ENCODE measurements around the gene ZNF565.

DNA sequence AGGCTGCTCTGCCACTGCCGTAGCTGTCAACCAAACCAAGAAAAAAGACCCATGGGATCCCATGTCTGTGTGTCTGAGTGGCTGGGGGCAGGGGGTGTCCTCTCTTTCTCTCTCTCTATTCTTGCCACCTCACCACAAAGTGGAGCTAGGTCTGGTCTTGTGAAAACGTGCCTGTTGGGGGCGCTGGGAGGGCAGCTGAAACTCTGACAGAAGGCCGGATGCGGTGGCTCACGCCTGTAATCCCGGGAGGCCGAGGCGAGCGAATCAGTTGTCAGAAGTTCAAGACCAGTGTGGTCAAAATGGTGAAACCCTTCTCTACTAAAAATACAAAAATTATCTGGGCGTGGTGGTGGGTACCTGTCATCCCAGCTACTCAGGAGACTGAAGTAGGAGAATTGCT is 29.6 kb upstream of the ZNF565 start:
- TF ChIP-seq, protein P1, sequence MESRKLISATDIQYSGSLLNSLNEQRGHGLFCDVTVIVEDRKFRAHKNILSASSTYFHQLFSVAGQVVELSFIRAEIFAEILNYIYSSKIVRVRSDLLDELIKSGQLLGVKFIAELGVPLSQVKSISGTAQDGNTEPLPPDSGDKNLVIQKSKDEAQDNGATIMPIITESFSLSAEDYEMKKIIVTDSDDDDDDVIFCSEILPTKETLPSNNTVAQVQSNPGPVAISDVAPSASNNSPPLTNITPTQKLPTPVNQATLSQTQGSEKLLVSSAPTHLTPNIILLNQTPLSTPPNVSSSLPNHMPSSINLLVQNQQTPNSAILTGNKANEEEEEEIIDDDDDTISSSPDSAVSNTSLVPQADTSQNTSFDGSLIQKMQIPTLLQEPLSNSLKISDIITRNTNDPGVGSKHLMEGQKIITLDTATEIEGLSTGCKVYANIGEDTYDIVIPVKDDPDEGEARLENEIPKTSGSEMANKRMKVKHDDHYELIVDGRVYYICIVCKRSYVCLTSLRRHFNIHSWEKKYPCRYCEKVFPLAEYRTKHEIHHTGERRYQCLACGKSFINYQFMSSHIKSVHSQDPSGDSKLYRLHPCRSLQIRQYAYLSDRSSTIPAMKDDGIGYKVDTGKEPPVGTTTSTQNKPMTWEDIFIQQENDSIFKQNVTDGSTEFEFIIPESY (IDR thresholded peaks at IDR 0.05; ENCODE audit: extremely low read depth, insufficient replicate concordance, low read length) = no peak
- no peak for TF ChIP-seq JUND (IDR thresholded peaks at IDR 0.05)
- TF ChIP-seq, protein P2, sequence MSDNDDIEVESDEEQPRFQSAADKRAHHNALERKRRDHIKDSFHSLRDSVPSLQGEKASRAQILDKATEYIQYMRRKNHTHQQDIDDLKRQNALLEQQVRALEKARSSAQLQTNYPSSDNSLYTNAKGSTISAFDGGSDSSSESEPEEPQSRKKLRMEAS (IDR thresholded peaks at IDR 0.05) = no peak
- TF ChIP-seq YY1 (IDR thresholded peaks at IDR 0.05; ENCODE audit: extremely low read depth, insufficient replicate concordance, low read depth, low read length) = no peak
- no peak for TF ChIP-seq EZH2phosphoT487 (IDR thresholded peaks at IDR 0.05; ENCODE audit: borderline replicate concordance)
- TF ChIP-seq, protein P3, sequence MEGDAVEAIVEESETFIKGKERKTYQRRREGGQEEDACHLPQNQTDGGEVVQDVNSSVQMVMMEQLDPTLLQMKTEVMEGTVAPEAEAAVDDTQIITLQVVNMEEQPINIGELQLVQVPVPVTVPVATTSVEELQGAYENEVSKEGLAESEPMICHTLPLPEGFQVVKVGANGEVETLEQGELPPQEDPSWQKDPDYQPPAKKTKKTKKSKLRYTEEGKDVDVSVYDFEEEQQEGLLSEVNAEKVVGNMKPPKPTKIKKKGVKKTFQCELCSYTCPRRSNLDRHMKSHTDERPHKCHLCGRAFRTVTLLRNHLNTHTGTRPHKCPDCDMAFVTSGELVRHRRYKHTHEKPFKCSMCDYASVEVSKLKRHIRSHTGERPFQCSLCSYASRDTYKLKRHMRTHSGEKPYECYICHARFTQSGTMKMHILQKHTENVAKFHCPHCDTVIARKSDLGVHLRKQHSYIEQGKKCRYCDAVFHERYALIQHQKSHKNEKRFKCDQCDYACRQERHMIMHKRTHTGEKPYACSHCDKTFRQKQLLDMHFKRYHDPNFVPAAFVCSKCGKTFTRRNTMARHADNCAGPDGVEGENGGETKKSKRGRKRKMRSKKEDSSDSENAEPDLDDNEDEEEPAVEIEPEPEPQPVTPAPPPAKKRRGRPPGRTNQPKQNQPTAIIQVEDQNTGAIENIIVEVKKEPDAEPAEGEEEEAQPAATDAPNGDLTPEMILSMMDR (IDR thresholded peaks at IDR 0.05 in 2 of 3, conservative IDR thresholded peaks at IDR 0.05 in 1 of 3; ENCODE audit: borderline replicate concordance in 1 of 3, insufficient read depth in 1 of 3, low read depth in 2 of 3, low read length in 2 of 3) = no peak
- no peak for TF ChIP-seq EZH2 (IDR thresholded peaks at IDR 0.05)
- no peak for TF ChIP-seq CEBPB (IDR thresholded peaks at IDR 0.05; ENCODE audit: low read depth)
- no peak for TF ChIP-seq CBX3 (IDR thresholded peaks at IDR 0.05; ENCODE audit: low read depth)
- no peak for TF ChIP-seq POLR2AphosphoS5 (IDR thresholded peaks at IDR 0.05; ENCODE audit: low read depth, low read length)
